ENCODE results near the gene SH2B2.

The SH2B2 gene

DNA sequence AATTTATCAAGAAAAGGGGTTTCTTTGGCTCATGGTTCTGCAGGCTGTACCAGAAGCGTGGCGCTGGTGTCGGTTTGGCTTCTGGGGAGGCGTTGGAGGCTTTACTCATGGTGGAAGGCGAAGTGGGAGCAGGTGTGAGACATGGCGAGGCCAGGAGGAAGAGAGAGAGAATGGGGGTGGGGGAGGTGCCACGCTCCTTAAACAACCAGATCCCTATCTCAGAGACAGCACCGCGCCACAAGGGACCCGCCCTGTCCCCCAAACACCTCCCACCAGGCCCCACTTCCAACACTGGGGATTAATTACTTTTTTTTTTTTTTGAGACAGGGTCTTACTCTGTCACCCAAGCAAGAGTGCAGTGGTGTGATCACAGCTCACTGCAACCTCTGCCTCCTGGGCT lies 18.0 kb upstream of the SH2B2 start:
- DNase-seq, result no peak

DNA sequence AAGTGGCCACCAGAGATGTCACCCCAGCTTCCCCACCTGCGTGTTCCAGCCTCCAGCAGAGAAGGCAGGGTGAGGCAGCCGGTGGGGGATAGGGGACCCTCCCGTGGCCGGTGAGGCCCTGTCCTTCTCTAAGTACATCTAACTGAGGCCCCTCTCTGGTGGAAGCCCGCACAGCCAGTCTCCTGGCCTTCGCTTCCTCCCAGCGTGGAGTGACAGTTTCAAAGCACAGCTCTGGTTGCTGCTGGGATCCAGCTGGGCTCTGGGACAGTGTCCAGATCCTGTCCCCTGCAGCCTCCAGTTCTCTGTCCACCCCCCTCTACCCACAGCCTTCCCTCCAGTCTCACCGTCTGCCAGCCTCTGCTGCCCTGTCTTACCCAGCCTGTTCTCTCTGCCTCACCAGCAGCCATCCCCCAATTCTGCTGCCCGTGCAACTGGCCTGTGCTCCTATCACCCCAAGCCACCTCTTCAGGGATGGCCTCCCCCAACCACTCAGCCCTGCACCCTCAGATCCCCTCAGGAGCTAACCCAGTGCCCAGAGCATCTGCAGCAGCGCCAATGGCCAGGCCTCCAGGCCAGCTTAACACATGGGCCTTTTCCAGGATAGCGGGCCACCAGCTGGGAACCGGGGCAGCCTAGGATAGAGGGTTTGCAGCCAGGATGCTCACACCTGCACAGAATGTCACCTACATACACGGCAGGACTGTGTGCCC lies 16.3 kb upstream of the SH2B2 start:
- DNase-seq, result no peak

DNA sequence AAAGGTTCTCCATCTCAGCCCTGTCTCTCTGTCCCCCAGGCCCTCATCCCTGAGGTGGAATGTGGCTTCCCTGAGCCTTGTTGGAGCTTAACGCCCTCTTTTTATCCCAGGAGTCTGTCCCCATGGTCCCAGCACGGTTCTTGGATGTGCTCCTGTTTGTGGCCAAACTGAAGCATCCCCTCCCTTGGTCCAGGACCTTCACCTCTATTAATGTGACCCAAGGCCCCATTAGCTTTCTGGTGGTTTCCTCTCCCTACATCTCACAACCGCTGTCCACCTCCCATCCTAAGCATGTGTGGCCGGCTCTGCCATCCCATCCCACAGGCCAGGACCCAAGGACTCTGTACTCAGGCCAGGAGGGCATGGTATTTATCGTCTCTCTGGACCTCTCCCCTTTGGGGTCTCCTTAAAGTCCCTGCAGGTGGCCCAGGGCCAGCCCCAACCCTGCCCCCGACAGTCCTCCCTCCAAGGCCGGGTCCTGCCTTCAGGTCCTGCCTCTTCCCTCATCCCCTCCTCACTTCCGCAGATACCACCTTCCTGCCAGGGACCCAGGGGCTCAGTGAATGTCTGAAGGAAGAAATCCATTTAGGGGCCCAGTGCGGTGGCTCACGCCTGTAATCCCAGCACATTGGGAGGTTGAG lies 15.4 kb upstream of the SH2B2 start:
- no peak for DNase-seq

DNA sequence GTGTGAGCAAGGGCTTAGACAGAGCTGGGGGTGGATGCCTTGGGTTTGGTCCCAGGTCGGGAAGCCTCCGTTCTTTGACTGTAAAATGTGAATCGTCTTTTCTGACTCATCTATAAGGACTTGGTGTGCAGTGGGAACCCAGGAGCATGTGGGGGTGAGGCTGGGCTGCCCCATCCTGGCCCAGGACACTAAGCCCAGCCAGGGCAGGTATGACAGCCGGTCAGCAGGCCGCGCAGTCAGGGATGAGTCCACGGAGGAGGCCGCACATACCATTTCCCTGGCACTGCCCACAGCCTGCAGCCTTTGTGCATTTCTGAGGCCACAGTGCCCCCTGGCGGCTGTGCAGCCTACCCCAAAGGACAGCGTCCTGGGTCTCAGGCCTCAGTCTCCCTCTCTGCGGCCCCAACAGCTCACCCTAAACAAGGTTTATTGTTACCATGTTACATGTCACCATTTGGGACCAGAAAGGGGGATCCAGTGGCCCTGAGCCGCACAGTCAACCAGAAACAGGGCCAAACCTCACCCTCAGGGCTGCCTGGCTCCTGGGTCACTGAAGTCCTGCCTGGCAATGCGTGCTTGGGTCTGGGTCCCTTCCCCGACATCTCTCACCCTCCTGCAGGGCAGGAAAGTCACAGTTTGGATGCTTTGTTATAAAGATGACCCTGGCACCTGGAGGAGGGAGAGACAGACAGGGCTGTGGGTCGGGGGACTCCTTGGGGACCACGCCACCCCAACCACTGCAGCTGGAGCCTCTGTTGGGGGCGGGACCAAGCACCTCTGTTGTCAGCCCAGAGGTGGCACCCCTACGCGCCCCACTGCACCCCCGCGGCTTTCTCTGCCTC lies 14.4 kb upstream of the SH2B2 start:
- DNase-seq, result peak; percentile 21

DNA sequence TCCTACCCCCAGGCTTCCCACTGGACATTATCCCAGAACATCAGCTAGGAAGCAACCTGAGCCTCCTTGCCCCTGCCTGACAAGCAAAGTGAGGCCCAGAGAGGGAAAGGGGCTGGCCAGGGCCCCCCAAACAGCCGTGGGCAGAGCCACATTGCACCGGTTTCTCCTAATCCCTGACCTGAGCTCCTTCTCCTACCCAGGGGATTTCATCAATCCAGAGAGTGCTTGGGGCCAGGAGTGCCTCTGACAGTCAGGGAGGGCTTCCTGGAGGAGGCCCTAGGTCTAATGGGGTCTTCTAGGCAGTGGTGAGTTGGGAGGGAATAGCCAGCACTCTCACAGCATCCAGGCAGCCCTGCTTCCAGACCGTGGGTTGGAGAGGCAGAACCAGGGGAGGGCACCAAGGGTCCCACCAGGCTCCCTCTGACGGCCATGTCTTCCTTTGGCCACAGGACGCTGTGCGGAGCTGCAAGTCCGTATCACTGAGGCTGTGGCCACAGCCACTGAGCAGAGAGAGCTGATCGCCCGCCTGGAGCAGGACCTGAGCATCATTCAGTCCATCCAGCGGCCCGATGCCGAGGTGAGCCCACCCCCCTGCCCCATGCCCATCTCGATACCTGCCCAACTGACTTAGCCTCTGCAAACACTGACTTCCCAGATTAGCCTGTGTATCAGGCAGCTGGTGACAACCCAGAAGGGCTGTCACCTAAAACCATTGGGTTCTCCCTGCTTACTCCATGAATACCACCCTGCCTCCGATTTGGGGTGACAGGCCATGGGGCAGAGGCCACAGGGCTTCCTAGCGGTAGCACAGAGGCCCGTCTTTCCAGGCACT lies 13.5 kb upstream of the SH2B2 start:
- no peak for DNase-seq

DNA sequence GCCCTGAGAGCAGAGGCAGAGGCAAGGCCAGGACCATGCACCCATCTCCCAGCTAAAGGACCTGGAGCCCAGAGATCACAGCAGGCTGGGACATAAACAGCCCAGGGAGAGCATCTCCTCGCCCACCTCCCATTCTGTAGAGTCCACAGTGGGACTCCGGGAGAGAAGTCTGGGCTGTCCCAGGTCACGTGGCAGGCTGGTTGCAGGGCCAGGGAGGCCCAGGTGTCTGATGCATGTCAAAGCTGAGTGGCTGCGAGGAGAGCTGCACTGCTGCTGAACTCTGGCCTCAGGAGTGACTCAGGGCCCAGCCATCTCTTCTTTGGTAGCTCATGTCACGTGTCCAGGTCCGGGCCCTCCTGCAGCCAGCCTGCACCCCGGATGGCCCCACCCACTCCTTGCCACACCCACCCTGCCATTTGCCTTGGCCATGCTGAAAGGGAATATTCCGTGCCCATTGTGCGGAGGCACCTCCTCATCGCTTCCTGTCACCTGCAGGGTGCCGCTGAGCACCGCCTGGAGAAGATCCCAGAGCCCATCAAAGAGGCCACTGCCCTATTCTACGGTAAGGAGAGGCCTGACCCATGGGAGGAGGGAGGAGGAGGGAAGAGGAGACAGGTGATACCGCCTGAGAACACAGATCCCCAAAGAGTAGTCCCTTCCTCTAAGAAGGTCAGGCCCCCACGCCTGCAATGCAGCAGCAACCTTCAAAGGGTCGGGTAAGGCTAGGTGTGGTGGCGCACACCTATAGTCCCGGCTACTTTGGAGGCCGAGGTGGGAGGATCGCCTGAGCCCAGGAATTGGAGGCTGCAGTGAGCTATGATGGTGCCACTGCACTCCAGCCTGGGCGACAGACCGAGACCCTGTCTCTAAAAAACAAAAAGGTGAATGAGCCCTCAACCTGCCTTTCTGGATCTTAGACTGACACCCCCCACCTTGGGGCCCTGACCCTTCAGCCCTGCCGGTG lies 12.6 kb upstream of the SH2B2 start:
- DNase-seq, result peak; percentile 65

DNA sequence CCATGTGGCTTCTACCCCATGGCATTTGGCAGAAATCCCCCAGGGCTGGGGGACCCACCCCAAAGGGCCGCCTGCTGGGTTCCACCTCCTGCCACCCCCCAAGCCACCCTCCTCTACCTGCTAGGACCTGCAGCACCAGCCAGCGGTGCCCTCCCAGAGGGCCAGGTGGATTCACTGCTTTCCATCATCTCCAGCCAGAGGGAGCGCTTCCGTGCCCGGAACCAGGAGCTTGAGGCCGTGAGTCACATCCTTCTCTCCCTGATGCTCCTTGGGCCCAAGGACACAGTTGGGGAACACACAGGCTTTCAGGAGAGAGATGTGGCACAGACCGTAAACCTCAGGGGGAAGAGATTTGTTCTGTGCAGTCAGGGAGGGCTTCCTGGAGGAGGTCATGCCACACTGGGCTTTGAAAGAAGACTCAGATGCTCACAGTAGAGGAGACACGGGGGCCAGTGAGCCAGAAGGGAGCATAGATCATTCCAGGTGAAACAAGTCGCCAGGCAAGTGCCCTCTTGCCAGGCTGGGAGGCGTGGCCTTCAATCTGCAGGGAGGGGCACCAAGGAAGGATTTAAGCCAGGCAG lies 11.5 kb upstream of the SH2B2 start:
- no peak for DNase-seq

DNA sequence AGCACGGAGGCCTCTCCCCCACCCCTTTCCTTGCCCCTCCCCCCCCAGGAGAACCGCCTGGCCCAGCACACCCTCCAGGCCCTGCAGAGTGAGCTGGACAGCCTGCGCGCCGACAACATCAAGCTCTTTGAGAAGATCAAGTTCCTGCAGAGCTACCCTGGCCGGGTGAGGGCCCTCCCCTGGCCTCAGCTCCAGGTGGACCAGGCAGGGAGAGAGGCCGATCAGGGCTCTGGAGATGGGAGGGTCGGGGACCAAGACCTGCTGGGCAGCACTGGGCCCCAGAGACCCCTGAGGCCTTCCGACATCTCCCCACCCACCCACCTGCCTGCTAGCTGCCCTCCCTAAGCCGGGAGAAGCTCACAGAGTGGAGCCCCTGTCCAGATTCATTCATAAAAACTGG lies 8.8 kb upstream of the SH2B2 start:
- DNase-seq, result no peak

DNA sequence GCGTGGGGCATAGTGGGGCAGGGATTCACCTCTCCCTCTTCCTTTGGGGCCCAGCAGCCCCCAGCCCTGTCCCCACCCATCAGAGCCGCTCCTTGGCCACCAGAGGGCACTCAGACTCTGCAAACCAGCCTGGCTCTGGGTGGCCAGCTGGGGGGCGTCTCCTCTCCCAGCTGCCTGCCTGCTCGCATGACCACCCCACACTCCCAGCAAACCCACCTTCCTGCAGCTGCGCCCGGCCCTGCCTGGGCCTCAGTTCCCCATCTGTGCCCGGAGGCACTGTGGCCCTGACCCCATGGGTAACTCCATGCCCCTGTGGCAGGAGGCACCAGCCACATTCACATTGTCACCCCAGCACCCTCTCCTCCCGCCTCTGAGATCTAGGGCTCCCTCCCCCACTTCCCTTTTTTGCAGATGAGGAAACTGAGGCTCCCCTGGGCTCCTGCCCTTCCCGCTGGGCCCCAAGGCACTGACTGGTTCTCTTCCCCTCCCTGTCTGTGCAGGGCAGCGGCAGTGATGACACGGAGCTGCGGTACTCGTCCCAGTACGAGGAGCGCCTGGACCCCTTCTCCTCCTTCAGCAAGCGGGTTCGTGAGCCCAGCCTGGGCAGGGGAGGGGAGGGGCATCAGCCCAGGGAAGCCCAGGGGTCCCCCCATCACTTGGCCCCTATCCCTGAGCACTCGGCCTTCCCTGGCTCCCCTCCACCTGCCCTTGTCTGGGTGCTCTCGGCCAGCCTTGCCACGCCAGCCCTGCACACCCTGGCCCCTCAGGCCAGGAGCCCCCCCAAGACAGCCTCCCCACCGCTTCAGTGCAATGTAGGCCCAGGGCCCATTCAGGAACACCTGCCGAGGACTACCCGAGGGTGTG lies 6.9 kb upstream of the SH2B2 start:
- peak; percentile 24 for DNase-seq

DNA sequence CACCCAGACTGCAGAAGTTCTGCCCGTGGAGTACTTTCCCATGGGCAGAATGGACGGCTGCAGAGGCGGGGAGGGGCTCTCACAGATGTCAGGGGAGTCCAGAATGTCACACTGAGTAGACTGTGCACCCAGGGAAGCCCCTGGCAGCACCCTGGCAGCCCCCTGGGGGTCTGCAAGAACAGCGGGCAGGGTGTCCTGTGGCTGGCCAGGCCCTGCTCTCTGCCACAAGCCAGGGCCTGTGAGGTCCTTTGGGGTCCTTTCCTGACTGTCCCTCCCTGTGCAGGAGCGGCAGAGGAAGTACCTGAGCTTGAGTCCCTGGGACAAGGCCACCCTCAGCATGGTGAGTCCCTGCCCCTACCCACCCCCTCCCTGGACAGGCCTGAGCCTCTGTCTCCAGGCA lies 6.1 kb upstream of the SH2B2 start:
- DNase-seq, result no peak

DNA sequence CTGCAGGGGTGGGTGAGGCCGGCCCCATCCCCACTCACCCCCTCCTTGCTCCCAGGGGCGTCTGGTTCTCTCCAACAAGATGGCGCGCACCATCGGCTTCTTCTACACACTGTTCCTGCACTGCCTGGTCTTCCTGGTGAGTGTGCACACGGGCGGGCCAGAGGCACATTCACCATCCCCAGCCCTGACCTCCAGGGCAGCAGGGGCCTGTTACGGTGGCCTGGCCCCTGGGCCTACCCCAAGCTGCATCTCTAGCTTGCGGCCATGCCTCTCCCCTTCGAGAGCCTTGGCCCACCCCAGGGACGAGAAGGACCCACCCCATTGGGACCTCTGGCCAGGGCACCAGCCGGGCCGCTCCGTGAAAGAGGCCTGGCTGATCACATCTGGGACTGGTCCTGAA lies 4.9 kb upstream of the SH2B2 start:
- no peak for DNase-seq

DNA sequence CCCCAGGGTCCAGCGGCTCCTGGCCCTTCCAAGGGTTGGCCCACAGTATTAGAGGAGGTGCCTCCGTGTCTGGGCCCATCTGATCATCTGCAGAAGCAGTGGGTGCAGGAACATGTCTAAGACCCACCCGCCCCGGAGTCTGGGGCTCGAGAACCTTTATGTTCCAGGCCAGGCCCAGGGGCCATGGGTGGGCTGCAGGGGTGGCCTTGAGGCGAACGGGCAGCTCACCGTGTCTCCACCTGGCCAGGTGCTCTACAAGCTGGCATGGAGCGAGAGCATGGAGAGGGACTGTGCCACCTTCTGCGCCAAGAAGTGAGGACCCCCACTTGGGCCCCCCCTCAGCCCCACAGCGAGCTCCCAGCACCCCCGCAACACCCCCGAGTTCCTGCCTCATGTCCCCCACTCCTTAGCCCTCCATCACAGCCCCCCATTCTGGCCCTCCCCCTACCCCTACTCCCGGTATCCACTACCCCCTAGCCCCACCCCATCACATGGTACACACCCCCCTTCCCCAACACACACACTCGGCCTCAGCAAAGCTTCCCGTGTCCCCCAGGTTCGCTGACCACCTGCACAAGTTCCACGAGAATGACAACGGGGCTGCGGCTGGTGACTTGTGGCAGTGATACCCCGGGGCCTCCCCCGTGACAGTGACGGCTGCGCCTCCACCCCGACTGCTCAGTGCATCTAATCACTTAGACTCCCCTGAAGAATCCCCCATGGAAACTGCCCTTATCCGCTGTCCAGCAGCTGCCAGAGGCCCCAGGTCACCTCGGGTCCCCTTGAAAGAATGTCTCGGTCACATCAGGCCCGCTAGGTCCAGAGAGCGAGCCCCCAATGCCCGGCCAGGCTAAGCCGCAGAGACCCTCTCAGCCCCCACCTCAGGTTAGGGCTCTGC lies 4.0 kb upstream of the SH2B2 start:
- no peak for DNase-seq

DNA sequence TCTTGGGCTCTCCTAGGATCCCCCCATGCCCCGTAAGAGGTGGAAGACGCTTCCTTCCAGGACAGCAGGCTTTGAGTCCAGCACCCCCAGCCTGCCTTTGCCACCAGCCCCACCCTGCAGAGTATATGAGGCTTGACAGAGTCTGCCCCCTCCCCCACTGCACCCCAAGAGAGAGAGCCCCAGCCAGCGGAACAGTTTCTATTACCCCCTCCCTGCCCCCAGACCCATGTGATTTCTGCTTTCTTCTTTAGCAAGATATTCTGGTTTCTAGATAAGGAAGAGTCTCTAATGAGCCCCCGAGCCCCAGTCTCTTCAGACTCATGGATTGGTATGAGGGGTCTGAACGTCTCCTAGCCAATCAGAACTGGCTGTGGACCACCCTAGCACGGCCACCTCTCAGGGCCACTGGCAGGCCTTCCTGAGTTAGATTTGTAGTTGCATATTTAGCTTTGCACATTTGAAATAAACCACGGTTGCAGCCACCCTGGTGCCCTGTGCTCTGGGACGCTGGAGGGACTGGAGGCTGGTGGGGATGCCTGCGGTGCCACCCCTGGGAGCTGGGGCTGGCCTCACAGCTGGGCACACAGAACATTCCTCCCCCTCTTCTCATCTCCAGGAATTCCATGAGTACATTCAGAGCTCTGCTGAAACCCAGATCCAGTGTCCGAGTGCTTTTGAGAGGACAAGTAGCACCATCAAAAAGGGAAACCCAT lies 3.0 kb upstream of the SH2B2 start:
- DNase-seq, result no peak

DNA sequence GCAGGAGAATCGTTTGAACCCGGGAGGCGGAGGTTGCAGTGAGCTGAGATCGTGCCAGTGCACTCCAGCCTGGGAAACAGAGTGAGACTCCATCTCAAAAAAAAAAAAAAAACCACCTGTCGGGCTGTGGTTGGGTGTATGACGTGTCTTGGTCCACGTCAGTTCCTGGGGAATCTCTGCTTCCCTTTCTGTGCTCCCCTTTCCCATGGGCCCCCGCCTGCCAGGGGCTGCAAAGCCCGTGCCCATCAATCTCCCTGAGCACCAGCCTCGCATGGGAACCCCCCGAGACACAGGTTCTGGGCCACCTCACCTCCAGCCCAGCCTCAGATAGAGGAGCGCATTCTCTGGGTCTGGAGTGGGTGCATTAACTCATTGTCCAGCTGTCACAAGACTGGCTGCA lies 2.3 kb upstream of the SH2B2 start:
- DNase-seq, result no peak

DNA sequence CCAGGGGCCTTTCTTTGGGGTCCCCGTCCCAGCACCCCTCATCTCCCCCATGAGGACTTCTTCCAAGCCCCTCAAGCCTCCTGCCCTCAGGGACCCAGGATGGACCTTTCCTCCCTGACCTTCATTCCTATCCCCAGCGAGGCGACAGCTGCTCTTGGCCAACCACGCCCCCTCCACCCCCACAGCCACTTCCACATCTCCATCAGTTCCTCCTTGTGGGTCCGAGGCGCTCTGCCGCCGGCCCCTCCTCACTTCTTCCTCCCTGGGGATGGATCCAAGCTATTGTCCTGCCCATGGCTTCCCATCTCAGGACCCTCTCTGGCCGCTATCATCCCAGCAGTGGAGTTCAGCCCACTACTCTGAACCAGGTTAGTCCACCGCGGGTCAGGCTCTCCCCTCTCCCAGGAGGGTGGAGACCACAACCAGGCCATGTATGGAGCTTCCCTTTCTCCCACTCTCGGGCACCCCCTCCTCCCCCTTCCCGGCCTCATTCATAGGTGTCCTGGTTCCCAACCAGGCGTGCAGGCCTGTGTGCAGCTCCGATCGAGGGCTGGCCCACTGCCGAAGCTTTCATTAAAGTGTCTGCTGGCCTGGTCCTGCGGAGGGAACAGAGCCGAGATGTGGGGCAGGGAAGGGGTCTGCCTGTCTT lies 1.7 kb upstream of the SH2B2 start:
- no peak for DNase-seq

DNA sequence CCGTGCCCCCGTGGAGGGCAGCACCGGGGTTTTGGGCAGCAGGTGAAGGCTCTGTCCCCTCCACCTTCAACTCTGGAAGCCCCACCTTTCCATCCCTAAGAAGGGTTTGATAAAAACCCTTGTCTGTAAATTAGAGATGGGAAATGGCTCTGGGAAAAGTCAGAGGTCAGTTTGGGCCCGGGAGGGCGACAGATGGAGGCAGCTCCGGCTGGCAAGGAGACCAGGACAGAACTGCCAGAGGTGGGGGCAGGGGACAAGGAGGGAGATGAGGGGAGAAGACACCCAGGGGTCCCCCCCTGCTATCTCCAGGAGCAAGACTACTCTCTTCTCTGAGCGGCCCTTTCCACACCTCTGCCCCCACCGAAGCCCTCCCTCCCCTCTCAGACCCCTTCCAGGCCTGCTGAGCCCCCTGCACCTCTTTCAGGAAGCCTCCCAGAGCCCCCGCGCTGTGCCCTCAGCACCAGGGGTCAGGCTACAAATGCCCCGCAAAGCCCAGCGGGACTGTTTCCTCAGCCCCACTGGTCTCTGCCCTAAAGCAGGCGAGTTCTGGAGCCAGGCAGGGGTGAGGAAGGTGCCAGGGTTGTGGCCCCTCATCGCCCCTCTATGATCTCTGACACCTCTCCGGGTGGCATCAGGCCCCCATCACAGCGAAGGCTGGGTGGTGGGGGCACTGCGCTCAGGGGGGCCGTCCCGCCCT lies 980 bp upstream of the SH2B2 start:
- DNase-seq, result no peak
